ENCODE results near the gene MS4A15.

- no peak for TF ChIP-seq CTCF (IDR thresholded peaks at IDR 0.05; ENCODE audit: low read length)
- no peak for TF ChIP-seq EZH2 (IDR thresholded peaks at IDR 0.05; ENCODE audit: borderline replicate concordance, low read length)
These were observed 9.3 kb upstream of the MS4A15 start for GRCh38 chr11:60747359-60747873.

Data from OCI-LY1 (cell line).